Cortex of kidney (tissue), 1 donor: ENCODE results near the gene MCM5.

Experiments used
- DNase-seq: peaks from one replicate; lab custom pipeline; 2025; lab: John Stamatoyannopoulos, UW

MCM5 gene

GRCh38 chr22:35403356-35403755, 3.4 kb downstream of the MCM5 start:
- no peak for DNase-seq

GRCh38 chr22:35404176-35404575, 4.2 kb downstream of the MCM5 start:
- DNase-seq, result no peak

GRCh38 chr22:35406443-35406842, 6.5 kb downstream of the MCM5 start:
- no peak for DNase-seq

- DNase-seq, result no peak
Observed at GRCh38 chr22:35407362-35407761, 7.4 kb downstream of the MCM5 start.

GRCh38 chr22:35409783-35410662, 10.1 kb downstream of the MCM5 start:
- no peak for DNase-seq

- DNase-seq, result no peak
Observed at GRCh38 chr22:35410663-35411034, 10.7 kb downstream of the MCM5 start.

GRCh38 chr22:35411102-35411501, 11.2 kb downstream of the MCM5 start:
- no peak for DNase-seq

- DNase-seq, result no peak
Observed at GRCh38 chr22:35413624-35414023, 13.7 kb downstream of the MCM5 start.

- DNase-seq, result no peak
Observed at GRCh38 chr22:35417606-35418005, 17.7 kb downstream of the MCM5 start.

GRCh38 chr22:35418088-35418487, 18.1 kb downstream of the MCM5 start:
- no peak for DNase-seq

- no peak for DNase-seq
Observed at GRCh38 chr22:35418731-35419130, 18.8 kb downstream of the MCM5 start.

GRCh38 chr22:35419756-35420155, 19.8 kb downstream of the MCM5 start:
- no peak for DNase-seq

GRCh38 chr22:35421121-35421520, 21.2 kb downstream of the MCM5 start:
- no peak for DNase-seq

- DNase-seq, result no peak
Observed at GRCh38 chr22:35422145-35422544, 22.2 kb downstream of the MCM5 start.

GRCh38 chr22:35422936-35423335, 23.0 kb downstream of the MCM5 start:
- no peak for DNase-seq

- no peak for DNase-seq
Observed at GRCh38 chr22:35424081-35424480, 24.1 kb downstream of the MCM5 start.

GRCh38 chr22:35424761-35425160, 24.8 kb downstream of the MCM5 start:
- no peak for DNase-seq

GRCh38 chr22:35425546-35425945, 25.6 kb downstream of the MCM5 start:
- DNase-seq, result no peak

GRCh38 chr22:35425971-35426800, 26.2 kb downstream of the MCM5 start:
- DNase-seq, result no peak

GRCh38 chr22:35426801-35427140, 26.8 kb downstream of the MCM5 start:
- DNase-seq, result no peak

- no peak for DNase-seq
Observed at GRCh38 chr22:35430897-35431322, 31.0 kb downstream of the MCM5 start.

- no peak for DNase-seq
Observed at GRCh38 chr22:35431483-35432227, 31.7 kb downstream of the MCM5 start.
